ENCODE results near the gene B4GALT1. TPM values are rescaled to one million over a fixed set of nuclear protein-coding genes. Genes with fewer than 3 reads are reported as not detected.

The B4GALT1 gene
- total RNA-seq, 1 donor from 2014 or later, result 60.2 TPM

GRCh38 chr9:33106827-33107621, 60.1 kb downstream of the B4GALT1 start:
- DNase-seq (ENCODE audit: low spot score), result no peak
- Mint-ChIP-seq H3K27ac (ENCODE audit: unreplicated experiment) (peak overlapping the region; percentile 96), H3K9me3 (ENCODE audit: low read depth) (no peaks in the 10 kb centered on the region), H3K4me1 (ENCODE audit: low read depth) (peaks cover 63% of the 10 kb centered on the region), H3K4me3 (ENCODE audit: unreplicated experiment) (peak overlapping the region; percentile 31), H3K36me3 (ENCODE audit: low read depth) (peaks cover 5% of the 10 kb centered on the region), H3K27me3 (ENCODE audit: low read depth) (no peaks in the 10 kb centered on the region)
- TF ChIP-seq CTCF (IDR thresholded peaks at IDR 0.05), result no peak

- H3K9me3 Mint-ChIP-seq (ENCODE audit: low read depth), result no peaks in the 10 kb centered on the region
- no peaks in the 10 kb centered on the region for H3K27me3 Mint-ChIP-seq (ENCODE audit: low read depth)
- no peak overlapping the region for H3K4me3 Mint-ChIP-seq (ENCODE audit: unreplicated experiment)
- TF ChIP-seq CTCF (IDR thresholded peaks at IDR 0.05), result no peak
- H3K36me3 Mint-ChIP-seq (ENCODE audit: low read depth), result peaks cover 2% of the 10 kb centered on the region
- DNase-seq (ENCODE audit: low spot score), result no peak
- peak overlapping the region; percentile 96 for H3K27ac Mint-ChIP-seq (ENCODE audit: unreplicated experiment)
- H3K4me1 Mint-ChIP-seq (ENCODE audit: low read depth), result peaks cover 66% of the 10 kb centered on the region
These were observed 60.8 kb downstream of the B4GALT1 start for GRCh38 chr9:33106372-33106771.

- H3K27me3 Mint-ChIP-seq (ENCODE audit: low read depth), result no peaks in the 10 kb centered on the region
- no peak overlapping the region for H3K4me3 Mint-ChIP-seq (ENCODE audit: unreplicated experiment)
- H3K36me3 Mint-ChIP-seq (ENCODE audit: low read depth), result peaks cover under 1% of the 10 kb centered on the region
- no peak for TF ChIP-seq CTCF (IDR thresholded peaks at IDR 0.05)
- H3K4me1 Mint-ChIP-seq (ENCODE audit: low read depth), result peaks cover 70% of the 10 kb centered on the region
- H3K9me3 Mint-ChIP-seq (ENCODE audit: low read depth), result no peaks in the 10 kb centered on the region
- peak overlapping the region; percentile 96 for H3K27ac Mint-ChIP-seq (ENCODE audit: unreplicated experiment)
- DNase-seq (ENCODE audit: low spot score), result no peak
These were observed 61.2 kb downstream of the B4GALT1 start for GRCh38 chr9:33105959-33106358.

GRCh38 chr9:33105504-33105903, 61.6 kb downstream of the B4GALT1 start:
- no peak for DNase-seq (ENCODE audit: low spot score)
- no peaks in the 10 kb centered on the region for H3K36me3 Mint-ChIP-seq (ENCODE audit: low read depth)
- peak overlapping the region; percentile 67 for H3K27ac Mint-ChIP-seq (ENCODE audit: unreplicated experiment)
- H3K4me3 Mint-ChIP-seq (ENCODE audit: unreplicated experiment), result no peak overlapping the region
- H3K4me1 Mint-ChIP-seq (ENCODE audit: low read depth), result peaks cover 71% of the 10 kb centered on the region
- no peaks in the 10 kb centered on the region for H3K9me3 Mint-ChIP-seq (ENCODE audit: low read depth)
- TF ChIP-seq CTCF (IDR thresholded peaks at IDR 0.05), result no peak
- H3K27me3 Mint-ChIP-seq (ENCODE audit: low read depth), result no peaks in the 10 kb centered on the region

DNA sequence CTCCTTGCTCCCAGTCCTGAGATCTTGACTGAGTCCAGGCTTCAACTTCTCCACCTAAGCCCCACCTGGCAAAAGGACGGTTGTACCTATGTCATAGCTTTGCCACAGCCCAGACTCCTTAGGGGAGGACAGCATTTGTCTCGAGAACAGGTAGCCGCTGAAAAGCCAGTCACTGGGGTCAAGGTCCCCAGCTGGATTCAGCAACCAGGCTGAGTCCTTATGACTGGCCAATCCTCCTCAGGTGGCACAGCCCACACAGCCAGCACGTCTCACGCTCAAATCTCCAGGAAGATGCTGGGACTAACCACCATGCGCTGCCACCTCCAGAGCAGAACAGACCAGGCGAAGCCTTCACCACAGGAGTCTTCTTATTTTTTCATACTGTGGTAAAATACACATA, 62.7 kb downstream of the B4GALT1 start:
- peak overlapping the region; percentile 9 for H3K27ac Mint-ChIP-seq (ENCODE audit: unreplicated experiment)
- no peak overlapping the region for H3K4me3 Mint-ChIP-seq (ENCODE audit: unreplicated experiment)

More for the DNA sequence above, 62.7 kb downstream of the B4GALT1 start:
- TF ChIP-seq CTCF (IDR thresholded peaks at IDR 0.05), result peak; percentile 3
- Mint-ChIP-seq H3K36me3 (ENCODE audit: low read depth) (no peaks in the 10 kb centered on the region), H3K27me3 (ENCODE audit: low read depth) (no peaks in the 10 kb centered on the region), H3K4me1 (ENCODE audit: low read depth) (peaks cover 71% of the 10 kb centered on the region), H3K9me3 (ENCODE audit: low read depth) (no peaks in the 10 kb centered on the region)
- no peak for DNase-seq (ENCODE audit: low spot score)

All from chondrocyte (in vitro differentiated cells).